HEK293 (cell line): ENCODE measurements around the gene PKM.

Experiments
- CTCF ChIA-PET: fragments of 350-600 bp; formaldehyde crosslinking; extraction: SDS; loops from one replicate; lab custom pipeline; 2021; ENCODE audit warnings: antibody characterized with exemption; lab: Yijun Ruan, JAX
- POLR2A ChIA-PET: fragments of 300-600 bp; formaldehyde crosslinking; extraction: SDS; loops from one replicate; lab custom pipeline; 2020; ENCODE audit warnings: antibody characterized with exemption, inconsistent platforms; lab: Yijun Ruan, JAX
- H3K27ac ChIP-seq: fragments of 200-500 bp; sonication (Bioruptor generic); 2 replicates; pipeline ENCODE4 v1.5.1; 2014; ENCODE audit warnings: low read depth, low read length, control low read depth, inconsistent platforms; ENCODE audit errors: extremely low read depth
- H3K36me3 ChIP-seq, 2 experiments: fragments of 200-500 bp in 1 of 2; sonication (Bioruptor generic) in 1 of 2; 1 replicate in 1 of 2; 2 replicates in 1 of 2; pipeline ENCODE4 v1.5.1; 2014 to 2017; ENCODE audit warnings: inconsistent platforms in 2 of 2, low read length in 2 of 2; ENCODE audit not compliant: control insufficient read depth in 2 of 2, insufficient read depth in 1 of 2
- H3K4me1 ChIP-seq: fragments of 200-500 bp; sonication (Bioruptor generic); 2 replicates; pipeline ENCODE4 v1.5.1; 2014; ENCODE audit warnings: mild to moderate bottlenecking, low read length, inconsistent platforms; ENCODE audit not compliant: control insufficient read depth, insufficient read depth
- H3K4me3 ChIP-seq: 2 replicates; pipeline ENCODE4 v1.5.1; 2011; ENCODE audit warnings: low read depth, mild to moderate bottlenecking, control low read depth, low read length, moderate library complexity
- H3K9me3 ChIP-seq: fragments of 200-500 bp; sonication (Bioruptor generic); 2 replicates; pipeline ENCODE4 v1.5.1; 2014; ENCODE audit warnings: low read depth, low read length, inconsistent platforms; ENCODE audit not compliant: control insufficient read depth, insufficient read depth
- PRDM10 ChIP-seq: fragments of 450-650 bp; formaldehyde crosslinking; IDR thresholded peaks from 2 replicates; pipeline ENCODE4 v1.5.1; 2016; ENCODE audit warnings: missing biosample characterization, missing genetic modification characterization
- PRDM6 ChIP-seq: fragments of 450-650 bp; formaldehyde crosslinking; IDR thresholded peaks from 2 replicates; pipeline ENCODE4 v1.5.1; 2017; ENCODE audit warnings: missing biosample characterization, missing genetic modification characterization
- SCRT1 ChIP-seq: fragments of 450-650 bp; formaldehyde crosslinking; IDR thresholded peaks from 2 replicates; pipeline ENCODE4 v1.5.1; 2016; ENCODE audit warnings: missing biosample characterization, missing genetic modification characterization, borderline replicate concordance
- SCRT2 ChIP-seq: fragments of 450-650 bp; formaldehyde crosslinking; IDR thresholded peaks from 2 replicates; pipeline ENCODE4 v1.5.1; 2016; ENCODE audit warnings: missing biosample characterization, missing genetic modification characterization
- ZBTB6 ChIP-seq: fragments of 450-650 bp; formaldehyde crosslinking; IDR thresholded peaks from 2 replicates; pipeline ENCODE4 v1.5.1; 2017; ENCODE audit warnings: missing biosample characterization, missing genetic modification characterization
- ZBTB7A ChIP-seq: fragments of 450-650 bp; formaldehyde crosslinking; IDR thresholded peaks from 2 replicates; pipeline ENCODE4 v1.5.1; 2016; ENCODE audit warnings: low read depth, missing biosample characterization, missing genetic modification characterization
- ZNF148 ChIP-seq: fragments of 450-650 bp; formaldehyde crosslinking; IDR thresholded peaks from 2 replicates; pipeline ENCODE4 v1.5.0; 2017; ENCODE audit warnings: missing biosample characterization, missing genetic modification characterization, borderline replicate concordance
- ZNF23 ChIP-seq: fragments of 450-650 bp; formaldehyde crosslinking; IDR thresholded peaks from 2 replicates; pipeline ENCODE4 v1.5.1; 2016; ENCODE audit warnings: missing biosample characterization, missing genetic modification characterization, borderline replicate concordance
- ZNF394 ChIP-seq: fragments of 450-650 bp; formaldehyde crosslinking; IDR thresholded peaks from 2 replicates; pipeline ENCODE4 v1.5.1; 2016; ENCODE audit warnings: missing biosample characterization, missing genetic modification characterization, mild to moderate bottlenecking, moderate library complexity, borderline replicate concordance
- ZNF510 ChIP-seq: fragments of 450-650 bp; formaldehyde crosslinking; IDR thresholded peaks from 2 replicates; pipeline ENCODE4 v1.5.1; 2018; ENCODE audit warnings: mild to moderate bottlenecking, missing genetic modification characterization, missing biosample characterization; ENCODE audit not compliant: insufficient replicate concordance
- ZNF600 ChIP-seq: fragments of 450-650 bp; formaldehyde crosslinking; IDR thresholded peaks from 2 replicates; pipeline ENCODE4 v1.5.1; 2016; ENCODE audit warnings: missing biosample characterization, missing genetic modification characterization

PKM gene

GRCh38 chr15:72198356-72199204 is 32.4 kb downstream of the PKM start:
- TF ChIP-seq ZNF23 (tag by site-specific recombination), result no peak
- TF ChIP-seq PRDM6 (tag by site-specific recombination), result no peak
- peak; percentile 90 for TF ChIP-seq SCRT2 (tag by site-specific recombination)
- peak; percentile 100 for TF ChIP-seq SCRT1 (tag by site-specific recombination)
- no peak for TF ChIP-seq ZBTB6
- Histone ChIP-seq H3K9me3 (no peaks in the 10 kb centered on the region), H3K4me3 (no peak overlapping the region), H3K27ac (no peak overlapping the region; the same call in 1 of the 2 replicates), H3K36me3 (peaks cover 44 to 56% of the 10 kb centered on the region in 2 experiments), H3K4me1 (no peaks in the 10 kb centered on the region; the same call in 1 of the 2 replicates)
- POLR2A ChIA-PET, result interaction anchor here (0.5 to 3.0 kb wide), 6 partner anchors 9 to 142 kb away, joined by 3 to 22 read pairs (median 9); partner anchors contain the start of gene PKM
- CTCF ChIA-PET, result interaction anchor here (0.6 to 4.3 kb wide), 24 partner anchors 10 to 837 kb away, joined by 3 to 35 read pairs (median 4); no protein-coding TSS in a partner anchor

- Histone ChIP-seq H3K36me3 (peaks cover 36 to 47% of the 10 kb centered on the region in 2 experiments), H3K9me3 (no peaks in the 10 kb centered on the region), H3K4me3 (peak within 1 kb of the TSS; percentile 22), H3K4me1 (no peaks in the 10 kb centered on the region; the same call in 1 of the 2 replicates), H3K27ac (no peak within 1 kb of the TSS; the same call in 1 of the 2 replicates)
- ChIA-PET CTCF (interaction anchor here (0.6 to 4.3 kb wide), 13 partner anchors 14 to 445 kb away, joined by 3 to 35 read pairs (median 4); no protein-coding TSS in a partner anchor), POLR2A (interaction anchor here (1.0 to 1.2 kb wide), 3 partner anchors 10 to 34 kb away, joined by 3 to 12 read pairs (median 5); partner anchors contain the start of gene PKM)
- TF ChIP-seq ZNF600 (tag by site-specific recombination) (peak; percentile 56), SCRT1 (tag by site-specific recombination) (no peak), ZBTB7A (tag by site-specific recombination) (no peak), ZNF148 (tag by site-specific recombination) (no peak), ZNF510 (tag by site-specific recombination) (no peak), ZNF394 (peak; percentile 87; the same call in 1 of the 2 replicates), PRDM10 (no peak)
Observed at GRCh38 chr15:72197460-72198355, 33.3 kb downstream of the PKM start, which contains the start of gene GRAMD2A. GRAMD2A (minus strand) TSS chr15:72197787.
